RWPE1 (cell line): Measurements from ENCODE around the gene FAM229B.
A peak's percentile ranks its signal among the peaks of the same experiment; 100 is the strongest.

Experiments
- CTCF ChIA-PET: fragments of 350-600 bp; sonication (Branson Sonifier 250); formaldehyde crosslinking; extraction: SDS; loops from one replicate; lab custom pipeline; 2021; lab: Yijun Ruan, JAX
- POLR2A ChIA-PET: fragments of 400-600 bp; formaldehyde crosslinking; extraction: SDS; loops from one replicate; lab custom pipeline; 2020; ENCODE audit warnings: antibody characterized with exemption; ENCODE audit not compliant: low non-redundant PET; lab: Yijun Ruan, JAX
- DNase-seq: peaks from one replicate; pipeline ENCODE4 v3.0.0; 2012; ENCODE audit warnings: low spot score
- H3K27ac ChIP-seq: fragments of 450-650 bp; 2 replicates; pipeline ENCODE4 v1.5.1; 2017
- CTCF ChIP-seq: fragments of 450-650 bp; conservative IDR thresholded peaks from 2 replicates; pipeline ENCODE4 v1.5.1; 2017; ENCODE audit warnings: low read depth, mild to moderate bottlenecking

FAM229B gene

GRCh38 chr6:112122756-112123155 is 35.4 kb downstream of the FAM229B start:
- CTCF ChIA-PET = interaction anchor here (0.6 kb wide), 1 partner anchor 40 kb away, joined by 3 read pairs; no protein-coding TSS in a partner anchor
- no peak for DNase-seq
- POLR2A ChIA-PET = no interaction called here

GRCh38 chr6:112123982-112124381 is 36.6 kb downstream of the FAM229B start:
- no peak overlapping the region for H3K27ac ChIP-seq
- ChIA-PET POLR2A (no interaction called here), CTCF (interaction anchor here (0.5 to 0.7 kb wide), 2 partner anchors 15 to 82 kb away, joined by 3 to 6 read pairs; no protein-coding TSS in a partner anchor)
- TF ChIP-seq CTCF = no peak
- no peak for DNase-seq

More at GRCh38 chr6:112122756-112123155, 35.4 kb downstream of the FAM229B start:
- H3K27ac ChIP-seq = no peak overlapping the region
- TF ChIP-seq CTCF = no peak

GRCh38 chr6:112128208-112128607 is 40.8 kb downstream of the FAM229B start:
- DNase-seq = no peak
- no peak overlapping the region for H3K27ac ChIP-seq
- POLR2A ChIA-PET = no interaction called here
- CTCF ChIA-PET = no interaction called here
- TF ChIP-seq CTCF = no peak

- no peak overlapping the region for H3K27ac ChIP-seq
- ChIA-PET POLR2A (interaction anchor here (0.5 kb wide), 1 partner anchor 35 kb away, joined by 5 read pairs; no protein-coding TSS in a partner anchor), CTCF (interaction anchor here (1.2 kb wide), 1 partner anchor 32 kb away, joined by 3 read pairs; no protein-coding TSS in a partner anchor)
- DNase-seq = peak; percentile 9
- TF ChIP-seq CTCF = no peak
Measured at GRCh38 chr6:112130878-112131277, 43.5 kb downstream of the FAM229B start.

- no peak overlapping the region for H3K27ac ChIP-seq
- POLR2A ChIA-PET = no interaction called here
- no peak for TF ChIP-seq CTCF
- DNase-seq = no peak
- CTCF ChIA-PET = interaction anchor here (0.7 kb wide), 2 partner anchors 9 to 22 kb away, joined by 5 to 6 read pairs; no protein-coding TSS in a partner anchor
Measured at GRCh38 chr6:112139052-112139451, 51.7 kb downstream of the FAM229B start.

GRCh38 chr6:112141707-112142106 is 54.3 kb downstream of the FAM229B start:
- no peak overlapping the region for H3K27ac ChIP-seq
- TF ChIP-seq CTCF = no peak
- no peak for DNase-seq
- ChIA-PET CTCF (no interaction called here), POLR2A (no interaction called here)
